ENCODE measurements around the gene CNTNAP5.

Gene CNTNAP5

DNA sequence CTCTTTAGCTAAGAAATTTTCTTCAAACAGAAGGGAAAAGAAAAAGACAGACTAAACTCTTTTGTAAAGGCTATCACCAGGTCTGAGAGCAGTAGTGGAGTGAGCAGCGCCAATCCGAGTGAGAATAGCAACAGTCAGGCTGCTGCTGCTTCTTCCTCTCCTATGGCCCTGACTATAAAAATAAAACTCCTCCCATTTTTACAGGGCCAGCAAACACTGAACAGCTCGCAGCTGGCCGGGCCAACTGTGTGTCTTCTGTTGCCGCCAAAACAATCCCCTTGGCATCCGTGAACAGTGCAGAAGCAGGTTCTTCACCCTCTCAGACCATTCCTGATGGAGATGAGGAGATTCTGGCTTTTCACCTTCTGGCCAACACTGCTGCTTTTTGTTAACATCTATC, 124.5 kb downstream of the CNTNAP5 start:
- FAIRE-seq (no peak), DNase-seq (ENCODE audit: insufficient read length, low spot score) (no peak)

GRCh38 chr2:124151691-124152090, 126.6 kb downstream of the CNTNAP5 start:
- FAIRE-seq = no peak
- no peak for DNase-seq (ENCODE audit: insufficient read length, low spot score)

GRCh38 chr2:124153713-124154112, 128.6 kb downstream of the CNTNAP5 start:
- DNase-seq (ENCODE audit: insufficient read length, low spot score) (no peak), FAIRE-seq (no peak)

DNA sequence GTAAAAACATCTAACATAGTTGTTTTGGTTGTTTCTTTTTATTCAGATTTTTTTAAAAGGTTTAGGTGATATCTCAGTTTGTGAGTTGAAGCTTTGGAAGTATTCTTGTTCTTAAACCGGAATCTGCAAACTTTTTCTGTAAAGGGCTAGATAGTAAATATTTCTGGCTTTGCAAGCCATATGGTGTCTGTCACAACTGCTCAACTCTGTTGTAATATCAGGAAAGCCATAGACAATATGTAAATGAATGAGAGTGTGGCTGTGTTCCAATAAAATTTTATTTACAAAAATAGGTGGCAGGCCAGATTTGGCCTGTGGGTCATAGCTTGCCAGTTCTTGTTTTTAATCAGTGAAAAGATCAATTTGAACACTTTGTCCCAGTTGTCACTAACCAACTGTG, 134.1 kb downstream of the CNTNAP5 start:
- no peak for DNase-seq (ENCODE audit: insufficient read length, low spot score)
- no peak for FAIRE-seq

DNA sequence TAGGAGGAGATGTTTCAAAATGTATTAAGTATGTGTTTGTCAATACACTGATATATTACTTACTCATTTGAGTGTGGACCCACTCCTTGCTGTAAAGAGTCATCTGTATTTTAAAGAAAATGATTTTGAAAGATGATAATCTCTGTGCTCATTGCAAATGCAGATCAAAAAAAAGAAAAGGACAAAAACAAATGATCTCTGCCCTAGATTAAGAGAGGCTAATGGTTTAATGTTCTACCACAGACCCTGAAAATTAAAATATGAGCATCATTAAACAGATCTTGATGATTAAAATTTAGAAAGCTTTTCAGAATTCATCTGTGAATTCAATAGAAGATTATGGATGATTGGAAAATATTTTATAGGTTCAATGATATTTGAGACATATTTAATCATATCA, 136.5 kb downstream of the CNTNAP5 start:
- FAIRE-seq (no peak), DNase-seq (ENCODE audit: insufficient read length, low spot score) (no peak)

GRCh38 chr2:124162256-124162655, 137.2 kb downstream of the CNTNAP5 start:
- FAIRE-seq (no peak), DNase-seq (ENCODE audit: insufficient read length, low spot score) (no peak)

GRCh38 chr2:124163840-124164239, 138.8 kb downstream of the CNTNAP5 start:
- FAIRE-seq = no peak
- DNase-seq (ENCODE audit: insufficient read length, low spot score) = no peak

GRCh38 chr2:124165698-124166097, 140.6 kb downstream of the CNTNAP5 start:
- FAIRE-seq (no peak), DNase-seq (ENCODE audit: insufficient read length, low spot score) (no peak)

GRCh38 chr2:124171472-124172063, 146.5 kb downstream of the CNTNAP5 start:
- no peak for FAIRE-seq
- DNase-seq (ENCODE audit: insufficient read length, low spot score) = no peak

- FAIRE-seq = no peak
- no peak for DNase-seq (ENCODE audit: insufficient read length, low spot score)
Measured at GRCh38 chr2:124178719-124179118, 153.6 kb downstream of the CNTNAP5 start.

GRCh38 chr2:124180635-124181034, 155.5 kb downstream of the CNTNAP5 start:
- FAIRE-seq = no peak

GRCh38 chr2:124186801-124187200, 161.7 kb downstream of the CNTNAP5 start:
- DNase-seq (ENCODE audit: insufficient read length, low spot score) (no peak), FAIRE-seq (no peak)

More at GRCh38 chr2:124180635-124181034, 155.5 kb downstream of the CNTNAP5 start:
- DNase-seq (ENCODE audit: insufficient read length, low spot score) = no peak

DNA sequence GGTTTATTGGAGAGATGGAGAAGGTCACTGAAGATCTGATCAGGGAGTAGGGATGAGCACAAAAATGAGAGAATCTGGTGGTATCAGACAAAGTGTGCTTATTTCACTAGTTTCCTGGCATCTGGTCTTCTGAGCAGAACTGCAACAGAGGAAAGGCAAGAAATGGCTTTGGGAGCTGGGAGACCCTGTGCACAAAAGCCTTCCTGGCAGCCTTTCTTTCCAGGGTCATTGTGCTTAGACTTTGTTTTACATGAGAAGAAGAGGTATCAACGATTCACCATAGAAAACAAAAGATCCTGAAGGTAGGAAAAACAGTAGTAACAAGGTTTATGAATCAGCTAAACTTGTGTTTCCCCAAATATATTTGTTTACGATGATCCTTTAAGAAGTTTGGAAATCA, 162.9 kb downstream of the CNTNAP5 start:
- FAIRE-seq = no peak
- DNase-seq (ENCODE audit: insufficient read length, low spot score) = no peak

DNA sequence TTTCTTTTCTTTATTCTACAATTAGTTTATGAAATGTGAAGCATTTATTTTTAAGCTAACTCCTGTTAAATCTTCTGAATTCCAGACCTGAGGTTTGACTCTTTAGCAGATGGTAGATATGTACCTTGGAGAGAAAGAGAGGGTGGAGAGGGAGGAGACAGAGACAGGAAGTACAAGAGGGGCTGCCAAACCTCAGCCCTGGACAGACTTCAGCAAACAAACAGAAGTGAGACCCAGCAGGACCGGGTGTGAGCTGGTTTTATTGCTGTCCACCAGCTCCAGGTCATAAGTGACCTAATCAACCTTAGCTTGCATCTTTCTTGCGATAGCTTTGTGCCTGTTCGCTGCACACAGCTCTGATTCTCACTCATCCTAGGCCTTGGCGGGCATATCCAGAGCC, 168.6 kb downstream of the CNTNAP5 start:
- DNase-seq (ENCODE audit: insufficient read length, low spot score) = no peak
- no peak for FAIRE-seq

- DNase-seq (ENCODE audit: insufficient read length, low spot score) (no peak), FAIRE-seq (no peak)
Measured at GRCh38 chr2:124201713-124202112, 176.6 kb downstream of the CNTNAP5 start.

GRCh38 chr2:124209441-124209840, 184.4 kb downstream of the CNTNAP5 start:
- FAIRE-seq (no peak), DNase-seq (ENCODE audit: insufficient read length, low spot score) (no peak)

DNA sequence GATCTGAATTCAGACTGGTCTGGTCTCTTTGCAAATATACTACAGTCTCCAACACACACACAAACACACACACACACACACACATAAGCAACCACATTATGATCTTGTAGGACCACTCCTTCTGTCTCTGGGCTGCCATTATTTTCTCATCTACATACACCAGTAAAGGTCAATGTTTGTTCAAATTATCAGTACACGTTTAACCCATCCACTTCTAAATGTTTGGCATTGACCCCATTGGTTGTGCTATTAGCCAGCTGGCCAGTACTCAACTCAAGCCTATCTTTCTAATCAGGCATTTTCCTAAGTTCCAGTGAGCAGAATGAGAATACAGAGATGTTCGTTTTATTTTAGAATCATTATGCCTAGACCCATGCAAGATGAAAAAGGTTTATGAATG, 186.4 kb downstream of the CNTNAP5 start:
- no peak for DNase-seq (ENCODE audit: insufficient read length, low spot score)
- no peak for FAIRE-seq

- FAIRE-seq (no peak), DNase-seq (ENCODE audit: insufficient read length, low spot score) (no peak)
Measured at GRCh38 chr2:124213977-124214587, 189.0 kb downstream of the CNTNAP5 start.

DNA sequence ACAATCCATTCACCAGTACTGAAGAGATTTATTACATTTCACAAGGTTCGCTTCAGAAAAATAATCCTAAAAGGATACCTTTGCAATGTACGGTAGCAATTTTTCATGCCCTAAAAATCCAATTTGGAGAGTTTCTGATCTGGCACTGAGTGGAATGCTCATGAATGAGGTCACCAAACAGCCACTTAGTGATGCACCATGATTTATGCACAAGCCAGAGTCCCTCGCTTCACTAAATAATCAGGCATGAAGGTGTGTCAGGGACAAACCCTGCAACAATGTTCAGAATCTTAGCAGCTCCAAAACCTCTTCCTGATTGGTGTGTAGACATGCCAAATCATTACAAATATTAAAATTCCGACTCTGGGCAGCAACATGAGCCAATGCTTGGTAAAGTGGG, 221.1 kb downstream of the CNTNAP5 start:
- FAIRE-seq = no peak

DNA sequence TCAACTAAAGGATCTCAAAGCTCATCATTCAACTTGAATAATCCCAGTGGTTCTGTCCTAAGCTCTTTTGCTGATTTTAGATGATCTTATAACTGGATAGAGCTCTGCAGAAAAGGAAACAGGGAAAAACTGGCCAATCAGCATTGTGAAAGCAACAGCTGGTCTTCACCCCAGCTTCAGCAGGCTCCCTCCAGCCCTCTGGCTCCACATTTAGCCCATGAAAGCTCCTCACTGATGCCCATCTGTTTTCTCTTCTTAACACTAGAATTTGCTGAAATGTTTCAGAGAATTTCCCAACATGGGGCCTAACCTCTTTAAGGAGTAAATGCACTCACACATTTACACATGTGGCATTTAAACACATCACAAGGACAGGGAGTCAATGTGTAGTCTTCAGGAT, 223.3 kb downstream of the CNTNAP5 start:
- DNase-seq (ENCODE audit: insufficient read length, low spot score) (no peak), FAIRE-seq (no peak)

More for the DNA sequence above, 221.1 kb downstream of the CNTNAP5 start:
- DNase-seq (ENCODE audit: insufficient read length, low spot score) = no peak

DNA sequence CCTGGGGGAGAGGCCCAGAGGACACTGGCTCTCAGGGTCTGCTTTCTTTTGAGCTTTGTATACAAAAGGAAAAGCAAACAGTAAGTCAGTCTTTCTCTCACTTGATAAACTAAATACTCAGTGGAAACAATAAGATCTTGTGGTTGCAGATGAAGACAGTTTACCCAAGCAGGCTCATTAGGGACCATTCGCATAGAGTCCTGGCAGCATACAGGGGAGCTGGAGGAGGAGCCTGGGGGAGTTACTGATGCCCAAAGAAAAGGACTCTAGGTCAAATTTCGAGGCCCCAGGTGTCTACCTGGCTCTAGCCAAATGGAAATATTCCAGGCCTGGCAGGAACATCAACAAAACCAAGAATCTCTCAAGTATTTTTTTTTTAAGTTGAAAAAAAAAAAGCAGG, 225.3 kb downstream of the CNTNAP5 start:
- DNase-seq (ENCODE audit: insufficient read length, low spot score) (no peak), FAIRE-seq (no peak)

- no peak for FAIRE-seq
- DNase-seq (ENCODE audit: insufficient read length, low spot score) = no peak
Measured at GRCh38 chr2:124254621-124255020, 229.5 kb downstream of the CNTNAP5 start.

DNA sequence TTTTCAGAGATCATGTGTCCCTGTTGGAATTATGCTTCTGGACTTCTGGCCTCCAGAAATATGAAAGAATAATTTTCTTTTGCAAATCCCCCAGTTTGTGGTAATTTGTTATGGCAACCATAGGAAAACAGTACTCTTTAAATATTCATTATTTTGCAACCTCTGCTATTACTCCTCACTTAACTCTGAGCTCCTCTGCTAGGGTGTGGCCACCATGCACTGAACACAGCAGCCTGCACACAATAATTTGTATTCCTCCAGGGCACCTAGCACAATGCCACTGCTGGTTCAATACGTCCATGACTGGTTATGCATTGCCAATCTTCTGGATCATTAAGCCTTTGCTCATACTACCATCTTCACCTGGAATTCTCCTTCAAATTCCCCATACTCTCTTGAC, 232.0 kb downstream of the CNTNAP5 start:
- no peak for FAIRE-seq
- no peak for DNase-seq (ENCODE audit: insufficient read length, low spot score)

Data from GM19239 (cell line).